Natural killer cell (primary cell): ENCODE measurements around the gene SETD7. TPM values are rescaled to one million over a fixed set of nuclear protein-coding genes. Genes with fewer than 3 reads are reported as not detected.

ENCODE experiments used
- ATAC-seq, 3 donors: fragments of 150-1000 bp in 2 of 3; fragments of 200-7000 bp in 1 of 3; cut with Tn5 transposase; 1 replicate in 1 of 3; 2 replicates in 2 of 3; pipeline ENCODE4 v1.10.0; 2021; ENCODE audit warnings: mild to moderate bottlenecking in 2 of 3, moderate library complexity in 2 of 3
- DNase-seq, 2 donors: peaks; one replicate each; pipeline versions ENCODE4 v3.0.0 to v3.0.0-alpha.2; 2013 to 2021; ENCODE audit warnings: mixed read lengths in 1 of 2
- H3K27ac ChIP-seq: one replicate; pipeline ENCODE4 v1.5.1; 2013; ENCODE audit warnings: mild to moderate bottlenecking, low read length
- H3K27me3 ChIP-seq: one replicate; pipeline ENCODE4 v1.6.1; 2013; ENCODE audit warnings: low read length; ENCODE audit not compliant: control insufficient read depth, insufficient read depth
- H3K36me3 ChIP-seq: one replicate; pipeline ENCODE4 v1.6.1; 2013; ENCODE audit warnings: low read length; ENCODE audit not compliant: control insufficient read depth, insufficient read depth
- H3K4me1 ChIP-seq: one replicate; pipeline ENCODE4 v1.6.1; 2013; ENCODE audit warnings: low read length; ENCODE audit not compliant: control insufficient read depth, insufficient read depth
- H3K4me3 ChIP-seq: one replicate; pipeline ENCODE4 v1.5.1; 2013; ENCODE audit warnings: low read length
- H3K9me3 ChIP-seq: one replicate; pipeline ENCODE4 v1.6.1; 2013; ENCODE audit warnings: low read length; ENCODE audit not compliant: control insufficient read depth, insufficient read depth
- H3K27ac Mint-ChIP-seq, 2 donors: one replicate each; pipeline ENCODE4 v1.8.0; 2022; ENCODE audit warnings: mild to moderate bottlenecking in 2 of 2, mixed read lengths in 2 of 2, moderate library complexity in 1 of 2
- H3K27me3 Mint-ChIP-seq, 2 donors: one replicate each; pipeline ENCODE4 v1.8.0; 2022; ENCODE audit warnings: low read depth in 2 of 2, mixed read lengths in 2 of 2
- H3K36me3 Mint-ChIP-seq: one replicate; pipeline ENCODE4 v1.8.0; 2022; ENCODE audit warnings: mixed read lengths
- H3K4me1 Mint-ChIP-seq, 2 donors: one replicate each; pipeline ENCODE4 v1.8.0; 2022; ENCODE audit warnings: mixed read lengths in 2 of 2
- H3K4me3 Mint-ChIP-seq: one replicate; pipeline ENCODE4 v1.8.0; 2022; ENCODE audit warnings: mild to moderate bottlenecking, moderate library complexity, mixed read lengths
- H3K9me3 Mint-ChIP-seq, 2 donors: one replicate each; pipeline ENCODE4 v1.8.0; 2022; ENCODE audit warnings: mixed read lengths in 2 of 2
- WGBS: methylation state at CpG from one replicate; pipeline ENCODE4 v1.1.7; 2013; ENCODE audit warnings: missing lambda C conversion rate; ENCODE audit not compliant: insufficient coverage; 5-methylcytosine and 5-hydroxymethylcytosine counted together
- intact Hi-C: fragments of 100-400 bp; cut with micrococcal nuclease; formaldehyde crosslinking; loops from one replicate; pipeline ENCODE4 v1.14.2; 2022
- total RNA-seq, 4 donors: library from RNA; stranded (reverse); fragments of 120-200 nt in 1 of 4; gene quantifications; one replicate each; pipeline versions ENCODE4 v1.2.3 to v1.2.4, GENCODE V29; 2013 to 2022
- TF ChIP-seq, protein P1 (sequence below): fragments of 200-600 bp; IDR thresholded peaks from one replicate; pipeline ENCODE4 v1.8.0; 2022; ENCODE audit warnings: antibody characterized with exemption

Gene SETD7
- total RNA-seq, 3 donors from 2014 or later (not counting 1 experiment from before 2014, with no cell fraction given), result 2.6 to 4.1 (median 3.3) TPM

DNA sequence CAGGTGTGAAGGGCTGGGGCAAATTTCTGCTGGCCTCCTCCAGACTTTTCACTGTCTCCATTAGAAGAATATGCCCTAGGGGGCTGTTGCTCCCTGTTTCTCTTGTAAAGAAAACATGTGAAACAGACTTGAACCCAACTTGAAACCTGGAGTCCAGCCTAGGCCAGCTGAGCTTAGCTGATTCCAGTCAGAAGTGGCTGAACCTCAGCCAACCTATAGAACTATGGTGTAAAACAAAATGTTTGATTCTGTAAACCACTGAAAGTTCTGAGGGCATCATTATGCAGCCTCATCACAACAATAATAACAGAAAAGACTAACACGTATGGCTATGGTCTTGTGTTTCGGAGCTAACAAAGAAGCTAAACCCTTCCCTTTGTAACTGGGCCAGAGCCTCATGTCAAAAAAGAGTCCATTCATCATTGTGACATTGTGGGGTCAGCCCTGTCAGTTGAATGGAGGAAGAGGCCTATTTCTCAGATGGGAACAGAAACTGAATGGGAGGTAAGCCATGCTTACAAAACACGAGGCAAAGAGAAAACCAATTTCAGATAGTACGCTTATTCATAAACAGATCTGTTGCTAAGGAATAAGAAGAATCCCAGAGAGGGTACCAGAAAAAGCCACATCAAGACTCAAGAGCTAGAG lies 34.1 kb downstream of the SETD7 start:
- no peak for DNase-seq
- no peak overlapping the region for H3K4me3 ChIP-seq
- H3K36me3 ChIP-seq, result peaks cover 4% of the 10 kb centered on the region
- Mint-ChIP-seq H3K4me1 (peaks cover 19 to 29% of the 10 kb centered on the region in 2 donors), H3K9me3 (no peaks in the 10 kb centered on the region), H3K4me3 (no peak overlapping the region), H3K27me3 (no peaks in the 10 kb centered on the region), H3K36me3 (no peaks in the 10 kb centered on the region), H3K27ac (no peak overlapping the region)
- H3K9me3 ChIP-seq, result no peaks in the 10 kb centered on the region
- WGBS, result 76% methylated on average over 4 of the region's 4 CpGs
- intact Hi-C loops, result no loop called here
- H3K27ac ChIP-seq, result no peak overlapping the region
- H3K27me3 ChIP-seq, result no peaks in the 10 kb centered on the region
- ATAC-seq, result no peak
- TF ChIP-seq, protein P1, sequence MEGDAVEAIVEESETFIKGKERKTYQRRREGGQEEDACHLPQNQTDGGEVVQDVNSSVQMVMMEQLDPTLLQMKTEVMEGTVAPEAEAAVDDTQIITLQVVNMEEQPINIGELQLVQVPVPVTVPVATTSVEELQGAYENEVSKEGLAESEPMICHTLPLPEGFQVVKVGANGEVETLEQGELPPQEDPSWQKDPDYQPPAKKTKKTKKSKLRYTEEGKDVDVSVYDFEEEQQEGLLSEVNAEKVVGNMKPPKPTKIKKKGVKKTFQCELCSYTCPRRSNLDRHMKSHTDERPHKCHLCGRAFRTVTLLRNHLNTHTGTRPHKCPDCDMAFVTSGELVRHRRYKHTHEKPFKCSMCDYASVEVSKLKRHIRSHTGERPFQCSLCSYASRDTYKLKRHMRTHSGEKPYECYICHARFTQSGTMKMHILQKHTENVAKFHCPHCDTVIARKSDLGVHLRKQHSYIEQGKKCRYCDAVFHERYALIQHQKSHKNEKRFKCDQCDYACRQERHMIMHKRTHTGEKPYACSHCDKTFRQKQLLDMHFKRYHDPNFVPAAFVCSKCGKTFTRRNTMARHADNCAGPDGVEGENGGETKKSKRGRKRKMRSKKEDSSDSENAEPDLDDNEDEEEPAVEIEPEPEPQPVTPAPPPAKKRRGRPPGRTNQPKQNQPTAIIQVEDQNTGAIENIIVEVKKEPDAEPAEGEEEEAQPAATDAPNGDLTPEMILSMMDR, result no peak
- H3K4me1 ChIP-seq, result peaks cover 27% of the 10 kb centered on the region

DNA sequence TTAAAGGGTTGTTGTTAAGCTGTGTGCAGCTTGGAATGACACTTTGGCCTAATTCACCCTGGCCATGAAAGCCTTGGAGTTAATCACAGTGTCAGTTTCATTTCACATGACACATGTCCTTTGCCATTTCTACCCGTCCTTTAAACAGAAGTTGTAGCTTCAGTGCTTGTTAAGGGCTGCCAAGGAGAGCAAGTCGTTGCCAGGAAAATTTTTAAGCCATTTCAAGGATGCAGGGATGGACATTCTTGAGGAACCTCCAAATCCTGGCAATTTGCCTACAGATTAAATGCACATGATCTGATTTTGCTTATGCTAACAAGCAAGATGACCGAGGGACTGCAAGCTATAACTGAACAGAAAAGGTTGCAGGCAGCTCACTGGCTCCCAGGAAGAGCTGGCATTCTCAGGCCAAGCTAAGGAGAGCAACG lies 40.5 kb downstream of the SETD7 start:
- ATAC-seq, result no peak

DNA sequence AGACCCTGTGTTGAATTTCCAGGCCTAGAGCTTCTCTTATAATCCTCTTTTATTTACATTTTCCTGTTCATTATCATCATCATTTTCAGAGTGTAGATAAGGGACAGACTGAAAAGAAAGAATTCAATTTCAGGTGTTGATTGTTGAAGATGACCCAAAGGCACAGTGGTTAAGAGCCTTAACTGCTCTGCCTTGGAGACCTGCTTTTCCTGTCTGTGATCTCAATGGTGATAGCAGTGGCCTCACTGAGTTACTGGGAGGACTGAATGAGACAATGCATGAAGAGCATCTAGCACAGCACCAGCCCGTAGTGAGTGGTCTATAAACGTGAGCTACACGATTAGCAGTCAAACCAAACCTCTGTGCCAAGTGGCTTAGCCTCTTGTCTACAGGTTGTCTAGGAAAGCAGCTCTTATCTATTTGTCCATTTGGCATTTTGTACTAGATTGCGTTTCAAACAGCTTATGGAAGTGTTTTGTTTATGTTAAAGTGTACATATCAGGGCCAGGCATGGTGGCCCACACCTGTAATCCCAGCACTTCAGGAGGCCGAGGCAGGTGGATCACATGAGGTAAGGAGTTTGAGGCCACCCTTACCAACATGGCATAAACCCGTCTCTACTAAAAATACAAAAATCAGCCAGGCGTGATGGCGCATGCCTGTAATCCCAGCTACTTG lies 41.5 kb downstream of the SETD7 start:
- Mint-ChIP-seq H3K4me3 (no peak overlapping the region), H3K27me3 (no peaks in the 10 kb centered on the region), H3K36me3 (no peaks in the 10 kb centered on the region), H3K27ac (no peak overlapping the region), H3K9me3 (no peaks in the 10 kb centered on the region), H3K4me1 (no peaks in the 10 kb centered on the region)
- Histone ChIP-seq H3K27ac (no peak overlapping the region), H3K4me1 (no peaks in the 10 kb centered on the region), H3K36me3 (no peaks in the 10 kb centered on the region), H3K27me3 (no peaks in the 10 kb centered on the region), H3K4me3 (no peak overlapping the region), H3K9me3 (no peaks in the 10 kb centered on the region)
- TF ChIP-seq, protein P1, result no peak
- no peak for DNase-seq
- ATAC-seq, result no peak
- WGBS, result 90% methylated on average over 7 of the region's 8 CpGs
- intact Hi-C loops, result no loop called here

More for the DNA sequence above, 40.5 kb downstream of the SETD7 start:
- H3K9me3 Mint-ChIP-seq, result no peaks in the 10 kb centered on the region
- WGBS, result 95% methylated on average over 3 of the region's 4 CpGs
- no peaks in the 10 kb centered on the region for H3K4me1 Mint-ChIP-seq
- no peak overlapping the region for H3K27ac Mint-ChIP-seq
- peaks cover 4% of the 10 kb centered on the region for H3K36me3 ChIP-seq
- TF ChIP-seq, protein P1, result no peak
- H3K4me3 Mint-ChIP-seq, result no peak overlapping the region
- no peak overlapping the region for H3K4me3 ChIP-seq
- H3K27me3 ChIP-seq, result no peaks in the 10 kb centered on the region
- H3K36me3 Mint-ChIP-seq, result no peaks in the 10 kb centered on the region
- no peak overlapping the region for H3K27ac ChIP-seq
- no peaks in the 10 kb centered on the region for H3K4me1 ChIP-seq
- intact Hi-C loops, result no loop called here
- no peak for DNase-seq
- no peaks in the 10 kb centered on the region for H3K27me3 Mint-ChIP-seq
- no peaks in the 10 kb centered on the region for H3K9me3 ChIP-seq
